Caco-2 (cell line): ENCODE results near the gene NUP210. TPM values are rescaled to one million over a fixed set of nuclear protein-coding genes. Genes with fewer than 3 reads are reported as not detected.

ENCODE experiments used
- BruUV-seq: library from RNA; stranded (reverse); fragments of 400-500 nt; replicated peaks from 2 replicates; lab custom pipeline; 2021; lab: Mats Ljungman, UMichigan
- CTCF ChIA-PET: fragments of 300-600 bp; sonication (Branson Sonifier 250); formaldehyde crosslinking; loops from one replicate; lab custom pipeline; 2022; ENCODE audit warnings: antibody characterized with exemption; lab: Charles Lee
- POLR2A ChIA-PET: fragments of 300-600 bp; sonication (Branson Sonifier 250); formaldehyde crosslinking; loops from one replicate; lab custom pipeline; 2022; ENCODE audit warnings: antibody characterized with exemption; lab: Charles Lee
- DNase-seq, 2 experiments: peaks; one replicate each; pipeline versions ENCODE4 v3.0.0 to v3.0.0-alpha.2; 2020 to 2022
- H3K27me3 ChIP-seq: replicated peaks from 2 replicates; pipeline ENCODE4 v1.6.0; 2011; ENCODE audit warnings: low read length; ENCODE audit not compliant: control insufficient read depth, insufficient read depth
- H3K36me3 ChIP-seq: 2 replicates; pipeline ENCODE4 v1.5.1; 2011; ENCODE audit warnings: low read length; ENCODE audit not compliant: control insufficient read depth, insufficient read depth
- H3K4me1 ChIP-seq: fragments of 250-450 bp; sonication (Bioruptor Pico); 2 replicates; pipeline ENCODE4 v1.5.1; 2020; ENCODE audit warnings: mild to moderate bottlenecking
- H3K4me3 ChIP-seq: 2 replicates; pipeline ENCODE4 v1.5.1; 2011; ENCODE audit warnings: low read depth, mild to moderate bottlenecking, control low read depth, low read length
- H3K9me3 ChIP-seq: fragments of 250-450 bp; sonication (Bioruptor Pico); 2 replicates; pipeline ENCODE4 v1.5.1; 2020; ENCODE audit warnings: mild to moderate bottlenecking, moderate library complexity
- H3K27ac Mint-ChIP-seq: one replicate; pipeline ENCODE4 v1.8.0; 2022; ENCODE audit warnings: mixed read lengths; ENCODE audit not compliant: unreplicated experiment
- H3K27me3 Mint-ChIP-seq: one replicate; pipeline ENCODE4 v1.8.0; 2022; ENCODE audit warnings: mixed read lengths; ENCODE audit not compliant: insufficient read depth, unreplicated experiment
- H3K36me3 Mint-ChIP-seq: one replicate; pipeline ENCODE4 v1.8.0; 2022; ENCODE audit warnings: mild to moderate bottlenecking, mixed read lengths; ENCODE audit not compliant: insufficient read depth, unreplicated experiment
- H3K4me1 Mint-ChIP-seq: one replicate; pipeline ENCODE4 v1.8.0; 2022; ENCODE audit warnings: low read depth, mixed read lengths; ENCODE audit not compliant: unreplicated experiment
- H3K4me3 Mint-ChIP-seq: one replicate; pipeline ENCODE4 v1.8.0; 2022; ENCODE audit warnings: mild to moderate bottlenecking, moderate library complexity, mixed read lengths; ENCODE audit not compliant: unreplicated experiment
- H3K9me3 Mint-ChIP-seq: one replicate; pipeline ENCODE4 v1.8.0; 2022; ENCODE audit warnings: mixed read lengths; ENCODE audit not compliant: unreplicated experiment
- intact Hi-C: fragments of 100-400 bp; cut with micrococcal nuclease; formaldehyde crosslinking; loops from one replicate; pipeline ENCODE4 v1.10.0; 2022; ENCODE audit not compliant: unreplicated experiment
- total RNA-seq: library from RNA; stranded (reverse); gene quantifications from 2 replicates; pipeline ENCODE4 v1.2.3, GENCODE V29; 2022
- TF ChIP-seq, protein P1 (sequence below), 2 experiments: fragments of 200-600 bp in 1 of 2; IDR thresholded peaks; 1 replicate in 1 of 2; 2 replicates in 1 of 2; pipeline versions ENCODE4 v1.5.1 to v1.8.0; 2011 to 2022; ENCODE audit warnings: antibody characterized with exemption in 1 of 2, control low read depth in 1 of 2, inconsistent platforms in 1 of 2, low read depth in 1 of 2, low read length in 1 of 2, mild to moderate bottlenecking in 1 of 2, moderate library complexity in 1 of 2; ENCODE audit not compliant: insufficient read depth in 1 of 2, severe bottlenecking in 1 of 2, unreplicated experiment in 1 of 2

The NUP210 gene
- total RNA-seq, 1 experiment from 2014 or later, result 63.7 TPM

DNA sequence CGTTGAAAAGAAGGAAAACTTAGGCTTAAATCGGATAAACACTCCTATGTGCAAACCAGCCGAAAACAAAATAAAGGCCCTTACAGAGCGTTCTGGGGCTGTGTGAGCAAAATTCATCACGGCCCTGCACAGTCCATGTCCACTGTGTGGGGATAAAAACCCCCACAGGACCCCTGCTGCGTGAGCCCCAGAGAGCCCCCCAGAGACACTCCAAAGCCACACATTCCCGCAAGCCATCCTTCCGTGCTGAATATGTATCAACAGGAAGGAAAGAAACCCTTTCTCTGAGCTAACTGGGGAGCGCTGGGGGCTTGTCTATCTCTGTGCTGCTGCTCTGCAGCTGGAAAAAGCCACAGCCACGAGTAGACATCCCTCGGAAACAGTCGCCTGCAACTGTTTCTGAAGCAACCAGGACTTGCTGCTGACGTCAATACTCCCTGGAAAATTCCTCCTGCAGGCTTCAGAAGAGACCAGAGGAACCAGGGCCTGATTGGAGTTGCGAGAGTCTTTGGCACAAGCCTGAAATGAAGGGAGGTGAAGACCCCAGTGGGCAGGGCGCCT, 72.7 kb downstream of the NUP210 start:
- ChIA-PET CTCF (no interaction called here), POLR2A (no interaction called here)
- no peaks in the 10 kb centered on the region for H3K9me3 Mint-ChIP-seq
- H3K4me3 ChIP-seq, result no peak overlapping the region
- H3K27ac Mint-ChIP-seq, result no peak overlapping the region
- H3K9me3 ChIP-seq, result no peaks in the 10 kb centered on the region
- H3K4me1 ChIP-seq, result no peaks in the 10 kb centered on the region
- H3K4me1 Mint-ChIP-seq, result no peaks in the 10 kb centered on the region
- H3K27me3 ChIP-seq, result no peaks in the 10 kb centered on the region
- intact Hi-C loops, result no loop called here
- no peak for DNase-seq
- peaks cover 1% of the 10 kb centered on the region; the same call in 1 of the 2 replicates for H3K36me3 ChIP-seq
- TF ChIP-seq, protein P1, sequence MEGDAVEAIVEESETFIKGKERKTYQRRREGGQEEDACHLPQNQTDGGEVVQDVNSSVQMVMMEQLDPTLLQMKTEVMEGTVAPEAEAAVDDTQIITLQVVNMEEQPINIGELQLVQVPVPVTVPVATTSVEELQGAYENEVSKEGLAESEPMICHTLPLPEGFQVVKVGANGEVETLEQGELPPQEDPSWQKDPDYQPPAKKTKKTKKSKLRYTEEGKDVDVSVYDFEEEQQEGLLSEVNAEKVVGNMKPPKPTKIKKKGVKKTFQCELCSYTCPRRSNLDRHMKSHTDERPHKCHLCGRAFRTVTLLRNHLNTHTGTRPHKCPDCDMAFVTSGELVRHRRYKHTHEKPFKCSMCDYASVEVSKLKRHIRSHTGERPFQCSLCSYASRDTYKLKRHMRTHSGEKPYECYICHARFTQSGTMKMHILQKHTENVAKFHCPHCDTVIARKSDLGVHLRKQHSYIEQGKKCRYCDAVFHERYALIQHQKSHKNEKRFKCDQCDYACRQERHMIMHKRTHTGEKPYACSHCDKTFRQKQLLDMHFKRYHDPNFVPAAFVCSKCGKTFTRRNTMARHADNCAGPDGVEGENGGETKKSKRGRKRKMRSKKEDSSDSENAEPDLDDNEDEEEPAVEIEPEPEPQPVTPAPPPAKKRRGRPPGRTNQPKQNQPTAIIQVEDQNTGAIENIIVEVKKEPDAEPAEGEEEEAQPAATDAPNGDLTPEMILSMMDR (IDR thresholded peaks at IDR 0.05; ENCODE audit: insufficient read depth in 1 of 2, low read depth in 1 of 2, low read length in 1 of 2, severe bottlenecking in 1 of 2, unreplicated experiment in 1 of 2), result no peak
- no peak overlapping the region for H3K4me3 Mint-ChIP-seq
- no peaks in the 10 kb centered on the region for H3K27me3 Mint-ChIP-seq
- no TSS peak for BruUV-seq
- H3K36me3 Mint-ChIP-seq, result peaks cover 33% of the 10 kb centered on the region

DNA sequence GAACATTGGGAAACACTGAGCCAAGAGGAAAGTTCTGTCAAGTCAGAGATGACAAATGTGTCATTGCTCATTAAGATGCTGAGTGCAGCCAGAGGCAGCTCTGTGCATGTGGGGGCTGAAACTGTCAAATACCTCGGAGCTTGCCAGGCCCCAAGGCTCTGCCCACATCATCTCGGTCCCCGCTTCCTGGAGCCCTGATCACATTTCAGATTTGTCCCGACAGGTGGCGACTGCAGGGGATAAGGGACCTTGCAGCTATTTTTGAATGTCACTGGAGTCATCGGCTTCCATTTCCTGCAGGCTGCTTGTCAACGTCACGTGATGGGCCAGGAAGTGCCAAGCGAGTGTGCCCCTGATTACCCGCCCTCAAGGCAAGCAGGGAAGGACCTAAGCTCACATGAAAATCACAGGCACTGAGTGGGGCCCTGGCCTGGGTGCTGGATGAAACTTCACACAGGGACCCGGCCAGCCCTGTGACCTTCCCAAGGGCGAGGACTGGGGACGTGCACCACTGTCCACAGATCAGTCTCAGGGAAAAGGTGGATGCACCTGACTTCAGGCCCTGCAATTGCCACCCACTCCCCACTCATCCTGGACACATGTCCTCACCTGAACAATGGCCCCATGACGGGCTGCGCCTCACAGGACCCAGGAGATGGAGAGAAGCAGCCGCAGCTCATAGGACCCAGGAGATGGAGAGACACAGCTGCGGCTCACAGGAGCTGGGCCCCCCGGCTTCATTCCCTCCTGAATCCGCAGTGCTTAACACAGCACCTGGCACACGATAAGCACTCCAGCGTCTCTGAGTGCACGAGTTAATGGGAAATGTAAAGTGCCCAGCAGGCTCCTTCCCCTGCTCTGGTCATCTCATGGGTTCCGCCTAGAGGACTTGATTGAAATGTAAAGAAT, 73.4 kb downstream of the NUP210 start:
- no peak overlapping the region for H3K4me3 Mint-ChIP-seq
- no peaks in the 10 kb centered on the region for H3K9me3 Mint-ChIP-seq
- TF ChIP-seq, protein P1 (IDR thresholded peaks at IDR 0.05; ENCODE audit: insufficient read depth in 1 of 2, low read depth in 1 of 2, low read length in 1 of 2, severe bottlenecking in 1 of 2, unreplicated experiment in 1 of 2), result no peak
- H3K4me1 Mint-ChIP-seq, result no peaks in the 10 kb centered on the region
- Histone ChIP-seq H3K27me3 (no peaks in the 10 kb centered on the region), H3K9me3 (no peaks in the 10 kb centered on the region), H3K36me3 (peaks cover 1% of the 10 kb centered on the region; the same call in 1 of the 2 replicates), H3K4me3 (no peak overlapping the region), H3K4me1 (no peaks in the 10 kb centered on the region)
- POLR2A ChIA-PET, result no interaction called here
- no peak for DNase-seq
- no TSS peak for BruUV-seq
- no peak overlapping the region for H3K27ac Mint-ChIP-seq
- peaks cover 35% of the 10 kb centered on the region for H3K36me3 Mint-ChIP-seq
- no peaks in the 10 kb centered on the region for H3K27me3 Mint-ChIP-seq
- intact Hi-C loops, result no loop called here
- CTCF ChIA-PET, result no interaction called here

DNA sequence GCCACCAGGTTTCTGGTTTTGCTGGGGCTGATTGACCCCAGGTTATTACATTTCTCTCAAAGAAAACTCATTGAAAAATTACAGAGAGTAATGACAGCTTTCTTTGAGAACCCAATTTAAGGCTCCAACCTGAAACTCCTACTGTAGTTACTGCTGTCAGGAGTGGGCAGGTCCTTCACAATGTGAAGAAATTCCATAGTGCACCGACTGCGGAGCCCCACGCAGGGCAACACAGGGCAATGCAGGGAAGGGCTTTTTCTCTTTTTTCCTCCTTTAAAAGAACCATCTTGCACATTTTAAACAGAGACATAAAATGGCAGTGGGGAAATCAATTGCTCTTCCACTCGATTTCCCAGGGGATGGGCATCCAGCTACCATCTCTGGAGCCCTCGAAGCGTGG, 74.3 kb downstream of the NUP210 start:
- Mint-ChIP-seq H3K4me3 (no peak overlapping the region), H3K27me3 (no peaks in the 10 kb centered on the region), H3K36me3 (peaks cover 38% of the 10 kb centered on the region), H3K27ac (no peak overlapping the region), H3K4me1 (no peaks in the 10 kb centered on the region), H3K9me3 (no peaks in the 10 kb centered on the region)
- Histone ChIP-seq H3K36me3 (peaks cover 1% of the 10 kb centered on the region; the same call in 1 of the 2 replicates), H3K27me3 (no peaks in the 10 kb centered on the region), H3K4me3 (no peak overlapping the region), H3K4me1 (no peaks in the 10 kb centered on the region), H3K9me3 (no peaks in the 10 kb centered on the region)
- ChIA-PET POLR2A (interaction anchor here (0.6 kb wide), 1 partner anchor 297 kb away, joined by 3 read pairs; no protein-coding TSS in a partner anchor), CTCF (interaction anchor here (0.7 kb wide), 1 partner anchor 312 kb away, joined by 3 read pairs; no protein-coding TSS in a partner anchor)
- TF ChIP-seq, protein P1 (IDR thresholded peaks at IDR 0.05; ENCODE audit: insufficient read depth in 1 of 2, low read depth in 1 of 2, low read length in 1 of 2, severe bottlenecking in 1 of 2, unreplicated experiment in 1 of 2), result no peak
- intact Hi-C loops, result no loop called here
- DNase-seq, result no peak
- BruUV-seq, result no TSS peak
